HG02884 (cell line): ENCODE measurements around the gene PCCA.
"Not testable (repeated sequence)": the region's sequence is repeated elsewhere in the genome, so short reads cannot be mapped to it uniquely, and the experiment has no call there.

Source experiments
- ATAC-seq: cut with Tn5 transposase; IDR thresholded peaks from one replicate; pipeline ENCODE4 v1.9.1; 2021; ENCODE audit warnings: mild to moderate bottlenecking, moderate library complexity; ENCODE audit not compliant: unreplicated experiment

The PCCA gene

DNA sequence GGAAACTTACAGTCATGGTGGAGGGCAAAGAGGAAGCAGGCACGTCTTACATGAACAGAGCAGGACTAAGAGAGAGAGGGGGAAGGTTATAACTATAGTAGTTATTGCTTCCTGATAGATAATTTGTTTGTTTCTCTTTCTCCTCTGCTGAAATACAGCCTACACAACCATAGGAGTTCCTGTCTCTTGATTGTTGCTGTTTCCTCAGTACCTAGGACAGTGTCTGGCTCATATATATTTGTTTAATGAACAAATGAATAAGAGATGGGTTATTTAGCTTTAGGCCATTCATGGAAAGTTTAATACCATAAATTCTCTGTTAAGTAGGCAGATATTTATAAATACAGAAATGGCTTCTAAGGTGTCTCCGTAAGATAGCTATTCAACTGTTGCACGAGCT, 95.2 kb downstream of the PCCA start:
- ATAC-seq = no peak

DNA sequence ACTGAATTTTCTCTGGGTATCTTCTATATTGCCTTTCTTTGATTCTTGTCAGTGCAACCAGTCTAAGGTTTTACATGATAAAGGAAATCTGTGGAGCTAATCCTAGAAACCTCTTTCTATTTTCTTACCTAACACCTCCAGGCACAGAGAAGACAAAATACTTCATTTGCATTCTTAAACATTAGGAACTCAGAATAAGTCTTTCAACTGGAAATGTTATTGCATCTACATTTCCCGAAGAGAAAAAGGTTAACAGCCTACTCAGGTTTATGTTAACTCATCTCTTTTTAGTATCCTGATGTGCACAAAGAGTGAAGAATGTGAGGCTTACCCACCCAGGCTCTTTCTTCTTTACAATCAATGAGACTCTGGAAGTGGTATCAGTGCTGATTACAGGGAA, 106.7 kb downstream of the PCCA start:
- ATAC-seq = no peak

DNA sequence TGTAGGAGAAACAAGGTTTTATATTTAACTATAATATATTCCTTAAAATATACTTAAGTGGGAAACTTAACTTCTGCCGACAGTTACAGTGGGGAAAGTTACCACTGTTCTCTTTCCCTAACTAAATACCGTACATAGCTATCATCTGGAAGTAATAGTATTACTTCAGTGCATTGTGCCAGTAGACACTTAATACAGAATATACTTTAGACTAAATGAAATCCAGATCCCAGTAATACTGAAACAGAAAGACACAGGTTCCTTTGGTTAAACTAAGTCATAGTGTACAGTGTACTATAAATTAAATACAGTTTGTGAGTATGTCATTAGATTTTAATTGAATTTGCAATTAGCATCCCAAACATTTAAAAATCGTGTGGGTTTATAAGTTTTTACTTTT, 107.5 kb downstream of the PCCA start:
- ATAC-seq = no peak

DNA sequence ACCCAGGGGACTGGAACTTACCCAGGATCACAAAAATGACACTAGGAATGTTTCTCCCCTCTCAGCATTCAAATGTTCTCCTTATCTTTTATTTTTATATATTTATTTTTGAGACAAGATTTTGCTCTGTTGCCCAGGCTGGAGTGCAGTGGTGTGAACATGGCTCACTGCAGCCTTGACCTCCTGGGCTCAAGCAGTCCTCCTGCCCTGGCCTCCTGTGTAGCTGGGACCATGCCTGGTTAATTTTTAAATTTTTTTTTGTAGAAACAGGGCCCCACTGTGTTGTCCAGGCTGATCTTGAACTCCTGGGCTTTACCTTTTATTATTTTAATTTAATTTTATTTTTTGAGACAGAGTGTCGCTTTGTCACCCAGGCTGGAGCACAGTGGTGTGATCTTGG, 108.2 kb downstream of the PCCA start:
- no peak for ATAC-seq

DNA sequence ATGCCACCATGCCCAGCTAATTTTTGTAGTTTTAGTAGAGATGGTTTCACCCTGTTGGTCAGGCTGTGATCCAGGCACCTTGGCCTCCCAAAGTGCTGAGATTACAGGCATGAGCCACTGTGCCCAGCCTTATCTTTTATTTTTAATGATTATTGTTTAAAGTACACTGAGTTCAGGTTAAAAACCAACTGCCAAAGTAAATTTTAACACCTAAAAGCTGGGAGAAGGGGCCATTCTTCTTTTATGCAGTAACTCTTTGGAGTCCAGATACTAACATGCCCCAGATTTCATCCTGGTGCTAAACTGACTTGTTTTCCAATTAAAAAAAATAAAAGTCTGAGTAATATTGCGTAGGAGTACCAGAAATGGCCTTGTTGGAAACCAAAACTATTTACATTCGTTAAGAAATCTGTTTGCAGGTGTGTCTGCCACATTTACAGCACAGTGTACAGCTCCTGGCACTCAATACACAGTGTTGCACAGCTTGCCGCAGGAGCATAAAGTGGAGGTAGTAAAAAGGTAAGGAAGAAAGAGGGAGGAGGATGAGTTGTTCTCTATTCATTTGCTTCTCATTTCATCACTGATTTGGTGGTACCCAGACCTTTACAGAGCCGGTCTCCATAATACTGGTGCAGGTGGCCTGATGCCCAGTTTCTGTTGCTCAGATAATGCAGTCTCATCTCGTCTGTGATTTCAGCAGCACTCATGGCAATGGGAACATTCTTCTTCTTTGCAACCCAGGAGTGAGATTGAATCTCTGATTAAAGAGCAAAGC, 108.9 kb downstream of the PCCA start:
- ATAC-seq = no peak

DNA sequence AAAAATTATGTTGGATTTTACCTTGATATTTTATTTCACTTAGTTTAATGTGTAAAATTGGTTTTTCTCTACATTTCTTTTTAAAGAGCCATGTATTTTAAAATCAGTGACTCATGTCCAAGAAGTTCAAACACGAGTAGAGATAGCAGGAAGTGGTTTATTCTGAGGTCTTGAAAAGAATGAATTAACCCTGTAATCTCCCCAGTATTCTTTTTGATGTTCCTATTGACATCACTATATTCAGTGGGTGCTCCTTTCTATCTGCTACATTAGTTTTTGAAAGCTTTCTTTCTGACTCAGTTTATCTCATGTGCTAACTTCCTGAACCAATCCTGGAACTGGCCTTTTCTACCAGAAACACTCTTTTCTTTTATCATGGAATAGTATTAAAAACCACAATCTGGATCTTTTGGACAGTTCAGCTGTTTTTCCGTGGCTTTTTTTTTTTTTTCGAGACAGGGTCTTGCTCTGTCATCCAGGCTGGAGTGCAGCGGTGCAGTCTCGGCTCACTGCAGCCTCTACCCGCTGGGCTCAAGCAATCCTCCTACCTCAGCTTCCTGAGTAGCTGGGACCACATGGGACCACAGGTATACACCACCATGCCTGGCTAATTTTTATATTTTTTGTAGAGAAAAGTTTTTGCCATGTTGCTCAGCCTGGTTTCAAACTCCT, 114.9 kb downstream of the PCCA start:
- ATAC-seq = no peak

DNA sequence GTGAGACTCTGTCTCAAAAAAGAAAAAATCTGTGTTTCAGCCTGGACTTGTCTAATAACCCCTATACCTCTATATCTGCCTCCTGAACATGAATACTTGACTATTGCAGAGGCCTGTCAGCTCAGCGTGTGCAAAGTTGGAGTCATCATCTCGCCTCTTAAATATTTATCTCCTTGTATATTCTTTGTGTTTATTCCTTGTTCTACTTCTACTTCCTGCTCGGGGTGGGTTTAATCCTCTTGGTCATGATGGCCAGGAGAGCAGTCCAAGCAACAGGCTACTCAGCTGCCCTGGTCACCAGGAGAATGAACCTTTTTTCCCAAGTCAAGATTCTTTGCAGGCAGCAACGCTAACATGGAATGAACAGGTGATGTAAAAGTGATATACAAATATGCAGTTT, 119.1 kb downstream of the PCCA start:
- ATAC-seq = no peak

DNA sequence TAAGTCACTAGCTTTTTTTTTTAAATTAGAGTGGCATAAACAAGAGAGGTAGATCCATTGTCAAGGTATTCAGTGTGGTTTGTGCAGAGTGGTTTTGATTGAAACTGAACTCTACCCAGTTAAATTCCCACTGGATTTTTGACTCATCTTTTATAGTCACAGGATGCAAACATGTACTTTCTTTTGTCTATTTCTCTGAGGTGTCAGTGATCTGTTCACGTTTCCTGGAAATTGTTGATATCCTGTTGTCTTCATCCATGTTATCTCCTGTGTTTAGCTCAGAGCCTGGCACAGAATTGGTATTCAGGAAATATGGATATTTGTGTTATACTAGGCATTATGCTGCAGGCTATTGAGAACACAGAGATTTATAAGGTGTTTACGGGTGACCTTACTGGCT, 119.7 kb downstream of the PCCA start:
- ATAC-seq = no peak

DNA sequence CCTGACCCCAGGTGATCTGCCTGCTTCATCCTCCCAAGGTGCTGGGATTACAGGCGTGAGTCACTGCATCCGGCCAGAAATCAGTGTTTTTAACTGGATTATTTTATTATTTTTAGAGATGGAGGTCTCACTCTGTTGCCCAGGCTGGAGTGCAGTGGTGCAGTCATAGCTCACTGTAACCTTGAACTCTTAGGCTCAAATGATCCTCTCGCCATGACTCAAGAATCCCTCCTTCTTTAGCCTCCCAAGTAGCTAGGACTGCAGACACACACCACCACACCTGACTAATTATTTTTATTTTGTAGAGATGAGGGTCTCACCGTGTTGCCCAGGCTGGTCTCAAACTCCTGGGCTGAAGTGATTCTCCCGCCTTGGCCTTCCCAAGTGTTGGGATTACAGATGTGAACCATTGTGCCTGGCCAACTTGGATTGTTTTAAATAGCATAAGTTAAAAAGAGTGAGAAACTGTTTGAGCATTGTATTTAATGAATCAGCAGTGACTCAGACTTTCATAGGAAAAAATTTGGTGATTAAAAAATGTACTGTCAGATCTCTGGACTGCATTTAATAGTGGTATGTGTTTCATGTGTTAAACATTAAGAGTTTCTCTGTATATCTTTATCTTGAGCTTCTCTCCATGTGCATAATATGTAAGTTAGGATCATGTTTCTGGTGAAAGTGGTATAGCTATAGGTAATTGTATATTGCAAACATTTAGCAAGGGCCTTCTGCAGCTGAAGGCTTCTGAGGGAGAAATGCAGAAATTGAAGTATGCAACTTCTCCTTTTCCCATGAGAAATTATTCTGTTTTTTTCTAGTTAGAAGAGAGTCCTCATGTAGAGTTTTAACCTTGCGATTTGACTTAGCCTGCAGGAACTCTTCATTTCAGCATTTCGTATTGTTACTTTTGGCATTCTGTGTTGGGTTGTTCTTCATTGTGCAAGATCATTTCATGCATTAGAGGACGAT, 121.2 kb downstream of the PCCA start:
- no peak for ATAC-seq

DNA sequence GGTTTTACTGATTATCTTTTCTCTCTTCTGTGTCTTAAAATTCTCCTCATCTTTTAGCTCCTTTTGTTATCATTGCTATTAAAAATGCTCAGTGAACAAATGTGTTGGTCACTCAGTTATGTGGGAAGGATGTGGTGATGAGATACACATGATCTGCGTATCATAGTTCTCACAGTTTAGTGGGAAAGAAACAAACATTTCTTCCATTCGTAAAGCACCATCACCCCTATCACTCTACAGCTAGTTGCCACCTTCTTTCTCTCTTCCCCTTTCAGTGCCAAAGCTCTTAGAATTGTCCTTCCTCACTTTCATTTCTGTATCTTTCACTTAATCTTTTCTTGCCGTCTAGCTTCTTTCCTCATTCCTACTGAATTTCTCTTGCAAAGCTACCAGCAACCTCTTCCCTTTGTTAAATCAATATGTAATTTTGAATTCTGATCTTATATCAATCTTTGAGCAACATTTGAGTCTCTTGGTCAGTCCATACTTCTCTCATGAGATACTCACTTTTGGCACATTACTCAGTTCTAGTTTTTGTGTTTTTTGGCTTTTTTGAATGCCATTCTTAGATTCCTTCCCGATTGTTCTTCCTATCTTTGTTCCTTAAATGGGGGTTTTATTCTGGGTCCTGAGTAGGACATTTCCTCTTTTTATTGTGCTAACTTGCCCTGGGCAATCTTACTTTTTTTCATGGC, 122.3 kb downstream of the PCCA start:
- no peak for ATAC-seq

DNA sequence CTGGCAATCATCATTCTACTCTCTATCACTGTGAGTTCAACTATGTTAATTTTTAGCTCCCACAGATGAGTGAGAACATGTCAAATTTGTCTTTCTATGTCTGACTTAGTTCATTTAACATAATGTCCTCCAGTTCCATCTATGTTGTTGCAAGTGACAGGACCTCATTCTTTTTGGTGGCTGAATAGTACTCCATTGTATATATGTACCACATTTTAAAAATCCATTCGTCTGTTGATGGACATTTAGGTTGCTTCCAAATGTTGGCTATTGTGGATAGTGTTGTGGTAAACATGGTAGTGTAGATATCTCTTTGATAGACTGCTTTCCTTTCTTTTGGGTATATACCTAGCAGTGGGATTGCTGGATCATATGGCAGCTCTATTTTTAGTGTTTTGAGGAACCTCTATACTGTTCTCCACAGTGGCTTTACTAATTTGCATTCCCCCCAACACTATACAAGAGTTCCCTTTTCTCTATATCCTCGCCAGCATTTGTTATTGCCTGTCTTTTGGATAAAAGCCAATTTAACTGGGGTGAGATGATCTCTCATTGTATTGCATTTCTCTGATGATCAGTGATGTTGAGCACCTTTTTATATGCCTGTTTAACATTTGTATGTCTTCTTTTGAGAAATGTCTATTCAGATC, 124.1 kb downstream of the PCCA start:
- ATAC-seq = no peak

DNA sequence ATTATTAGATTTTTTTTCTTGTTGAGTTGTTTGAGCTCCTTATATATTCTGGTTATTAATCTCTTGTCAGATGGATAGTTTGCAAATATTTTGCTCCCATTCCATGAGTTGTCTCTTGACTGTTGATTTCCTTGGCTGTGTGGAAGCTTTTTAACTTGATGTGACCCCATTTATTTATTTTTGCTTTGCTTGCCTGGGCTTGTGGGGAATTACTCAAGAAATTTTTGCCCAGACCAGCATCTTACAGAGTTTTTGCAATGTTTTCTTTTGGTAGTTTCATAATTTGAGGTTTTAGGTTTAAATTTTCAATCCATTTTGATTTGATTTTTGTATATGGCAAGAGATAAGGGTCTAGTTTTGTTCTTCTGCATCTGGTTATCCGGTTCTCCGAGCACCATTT, 124.7 kb downstream of the PCCA start:
- no peak for ATAC-seq

DNA sequence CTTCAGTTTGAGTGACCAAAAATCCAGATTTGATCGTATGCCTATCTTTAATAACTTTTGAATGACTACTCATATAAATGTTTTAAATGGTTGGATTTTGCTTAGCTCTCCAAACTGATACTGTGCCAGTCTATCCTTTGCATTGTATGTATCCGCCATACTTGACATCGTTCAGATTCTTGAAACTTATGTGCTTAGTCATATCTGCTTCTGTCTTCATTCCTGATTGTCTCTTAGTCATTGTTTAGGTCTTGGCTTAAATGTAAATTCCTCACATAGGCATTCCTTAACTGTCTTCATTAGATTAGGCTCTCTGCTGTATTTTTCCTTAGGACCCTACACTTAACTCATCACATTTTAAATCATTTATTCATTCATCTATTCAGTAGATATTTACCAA, 126.0 kb downstream of the PCCA start:
- no peak for ATAC-seq

DNA sequence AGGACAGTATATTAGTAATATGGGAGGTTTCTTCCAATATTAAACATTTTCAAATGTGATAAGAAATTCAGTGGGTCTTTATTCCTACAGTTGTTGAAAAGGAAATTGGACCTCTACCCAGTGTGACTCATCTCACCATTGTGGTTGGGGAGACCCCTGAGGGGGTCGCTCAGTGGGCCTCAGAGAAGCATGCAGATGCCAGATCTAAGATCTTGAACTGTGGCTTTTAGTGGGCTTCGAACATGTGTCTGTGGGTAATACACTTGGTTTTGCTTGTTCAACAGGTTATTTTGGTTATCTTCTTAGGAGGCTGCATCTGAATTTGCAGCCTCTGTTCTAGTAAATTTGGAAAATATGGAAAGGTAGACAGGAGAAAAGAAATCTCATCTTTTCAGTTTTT, 132.3 kb downstream of the PCCA start:
- ATAC-seq = no peak

DNA sequence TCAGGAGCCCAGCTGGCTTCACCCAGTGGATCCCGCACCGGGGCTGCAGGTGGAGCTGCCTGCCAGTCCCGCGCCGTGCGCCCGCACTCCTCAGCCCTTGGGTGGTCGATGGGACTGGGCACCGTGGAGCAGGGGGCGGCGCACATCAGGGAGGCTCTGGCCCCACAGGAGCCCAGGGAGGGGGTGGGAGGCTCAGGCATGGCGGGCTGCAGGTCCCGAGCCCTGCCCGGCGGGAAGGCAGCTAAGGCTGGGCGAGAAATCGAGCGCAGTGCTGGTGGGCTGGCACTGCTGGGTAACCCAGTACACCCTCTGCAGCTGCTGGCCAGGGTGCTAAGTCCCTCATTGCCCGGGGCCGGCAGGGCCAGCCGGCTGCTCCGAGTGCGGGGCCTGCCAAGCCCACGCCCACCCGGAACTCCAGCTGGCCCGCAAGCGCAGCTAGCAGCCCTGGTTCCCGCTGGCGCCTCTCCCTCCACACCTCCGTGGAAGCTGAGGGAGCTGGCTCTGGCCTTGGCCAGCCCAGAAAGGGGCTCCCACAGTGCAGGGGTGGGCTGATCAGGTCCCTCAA, 135.2 kb downstream of the PCCA start:
- not testable (repeated sequence) for ATAC-seq

DNA sequence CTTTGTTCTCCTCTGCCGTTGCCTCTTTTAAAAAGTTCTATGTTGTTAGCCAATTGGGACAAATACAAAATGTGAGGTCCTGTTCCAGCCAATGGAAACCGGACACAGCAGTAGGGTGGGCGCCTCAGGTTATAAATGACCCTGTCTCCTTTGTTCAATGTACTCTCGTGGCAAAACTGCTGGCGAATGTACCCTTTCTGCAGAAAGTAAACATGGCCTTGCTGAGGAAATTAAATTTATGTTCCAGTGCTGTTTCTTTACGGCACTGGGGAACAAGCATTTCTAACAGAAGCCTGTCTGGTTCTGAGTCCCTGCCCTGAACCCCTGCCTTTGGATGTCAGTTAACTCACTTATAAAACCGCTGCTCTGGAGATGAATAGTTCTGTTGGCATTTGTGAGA, 140.7 kb downstream of the PCCA start:
- ATAC-seq = no peak

DNA sequence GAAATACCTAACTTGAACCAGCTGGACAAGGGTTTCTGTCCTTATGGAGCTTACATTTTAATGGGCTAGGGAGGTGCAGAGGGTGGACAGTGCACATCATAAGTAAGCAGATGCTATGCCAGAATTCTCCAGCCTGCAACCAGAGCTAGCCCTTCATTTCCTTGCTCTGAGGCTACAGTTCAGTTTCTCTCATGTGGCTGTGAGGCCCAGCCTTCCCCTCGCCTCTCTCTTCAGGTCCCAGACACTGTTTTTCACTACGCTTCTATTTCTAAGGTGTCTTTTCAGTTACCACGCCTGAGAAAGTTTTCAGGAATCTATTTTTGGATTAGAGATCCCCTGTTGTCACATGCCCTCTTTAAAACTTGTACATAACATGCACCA, 141.9 kb downstream of the PCCA start:
- no peak for ATAC-seq

DNA sequence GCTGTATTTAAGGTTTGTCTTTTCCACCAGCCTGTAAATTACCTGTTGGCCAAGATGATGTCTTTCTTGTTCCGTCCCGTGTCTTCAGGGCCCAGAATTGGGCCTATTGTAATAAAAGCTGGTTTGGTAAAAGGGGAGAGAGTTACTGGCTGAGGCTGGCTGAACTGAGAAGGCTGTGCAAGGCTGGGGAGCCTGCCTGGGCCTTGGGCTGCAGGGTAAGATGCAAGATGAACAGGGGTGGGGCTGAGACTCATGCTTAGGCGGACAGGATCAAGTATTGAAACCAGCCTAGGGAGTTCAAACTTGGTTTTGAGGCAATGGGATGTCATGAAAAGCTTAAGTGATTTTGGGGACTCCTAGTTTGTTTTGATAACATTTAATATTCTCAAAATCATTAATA, 142.3 kb downstream of the PCCA start:
- no peak for ATAC-seq

DNA sequence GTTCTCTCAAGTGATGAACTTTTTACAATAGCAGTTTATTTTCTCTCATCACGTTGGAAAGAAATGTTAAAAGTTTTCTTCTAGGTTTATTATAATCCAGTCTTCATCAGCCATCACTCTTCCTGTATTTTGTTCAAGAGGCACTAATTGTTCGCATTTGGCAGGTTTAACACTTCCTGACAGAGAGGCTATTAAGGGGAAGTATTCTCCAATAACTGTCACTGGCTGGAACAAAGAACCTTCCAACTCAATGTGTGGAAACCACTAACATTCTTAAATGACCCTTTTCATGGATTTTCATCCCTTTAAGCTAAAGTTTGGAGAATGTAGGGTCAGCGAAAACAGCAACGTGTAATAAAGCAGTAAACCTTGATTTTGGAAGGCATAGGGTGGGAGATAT, 145.1 kb downstream of the PCCA start:
- ATAC-seq = no peak

DNA sequence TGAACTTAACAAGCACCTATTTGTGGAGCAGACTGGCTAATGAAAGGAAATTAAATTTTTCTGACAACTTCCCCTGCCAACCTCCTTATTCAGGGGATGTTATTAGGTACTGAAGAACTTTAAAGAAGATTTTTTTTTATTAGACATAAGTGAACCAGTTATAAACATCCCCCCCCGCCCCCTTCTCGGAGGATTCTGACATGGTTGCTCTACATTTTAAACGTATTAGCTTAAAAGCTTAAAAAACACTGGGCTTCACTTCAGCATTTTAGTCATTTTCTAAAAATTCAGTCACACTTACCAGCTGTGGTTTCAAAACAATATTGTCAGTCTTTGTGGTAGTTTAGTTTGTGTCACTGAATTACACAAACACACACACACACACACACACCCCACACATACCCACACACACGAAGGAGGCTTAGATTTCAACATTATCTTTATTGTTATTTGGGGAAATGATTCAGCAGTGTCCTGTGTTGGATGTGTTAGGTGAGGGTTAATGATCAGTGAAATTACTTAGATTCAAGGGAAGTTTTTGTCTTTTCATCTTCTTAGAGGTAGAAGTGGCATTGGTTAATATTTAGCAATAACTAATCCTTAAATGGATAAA, 145.7 kb downstream of the PCCA start:
- no peak for ATAC-seq
